ENCODE results near the gene TMEM132A. TPM values are rescaled to one million over a fixed set of nuclear protein-coding genes. Genes with fewer than 3 reads are reported as not detected.

The TMEM132A gene
- total and polyA plus RNA-seq, 10 donors: 5.6 to 15.6 (median 10.5) TPM

GRCh38 chr11:60939301-60939700, 15.0 kb downstream of the TMEM132A start:
- Histone ChIP-seq H3K4me3 (no peak overlapping the region), H3K4me1 (peaks cover 0 to 53% (median 26%) of the 10 kb centered on the region in 6 donors), H3K9me3 (no peaks in the 10 kb centered on the region), H3K27me3 (replicated peaks in 1 of 7) (no peaks in the 10 kb centered on the region), H3K27ac (no peak overlapping the region), H3K36me3 (peaks cover 3 to 86% (median 62%) of the 10 kb centered on the region in 6 donors)
- intact Hi-C loops (cut with DNase I; ENCODE audit: low total_unique reads): no loop called here
- no peak for DNase-seq
- no peak for TF ChIP-seq POLR2A (IDR thresholded peaks at IDR 0.05)
- no peak for TF ChIP-seq CTCF (IDR thresholded peaks at IDR 0.05 in 8 of 11, conservative IDR thresholded peaks at IDR 0.05 in 3 of 11)
- peak in 1 of 3 donors; percentile 16 for TF ChIP-seq POLR2AphosphoS5 (IDR thresholded peaks at IDR 0.05)
- 90 to 100% (median 96%) methylated on average over 6 to 7 of the region's 7 CpGs for WGBS, 5 donors

- Histone ChIP-seq H3K27ac (no peak overlapping the region), H3K9me3 (no peaks in the 10 kb centered on the region), H3K36me3 (peaks cover 3 to 92% (median 62%) of the 10 kb centered on the region in 6 donors), H3K4me3 (no peak overlapping the region), H3K27me3 (replicated peaks in 1 of 7) (no peaks in the 10 kb centered on the region), H3K4me1 (peaks cover 0 to 53% (median 24%) of the 10 kb centered on the region in 6 donors)
- no peak for DNase-seq
- 64 to 83% (median 72%) methylated on average over 2 of the region's 2 CpGs for WGBS, 5 donors
- intact Hi-C loops (cut with DNase I; ENCODE audit: low total_unique reads): no loop called here
- TF ChIP-seq POLR2AphosphoS5 (IDR thresholded peaks at IDR 0.05) (no peak), CTCF (IDR thresholded peaks at IDR 0.05 in 8 of 11, conservative IDR thresholded peaks at IDR 0.05 in 3 of 11) (no peak), POLR2A (IDR thresholded peaks at IDR 0.05) (no peak)
Observed at GRCh38 chr11:60939855-60940254, 15.6 kb downstream of the TMEM132A start.

GRCh38 chr11:60941371-60942119, 17.3 kb downstream of the TMEM132A start:
- 66 to 77% (median 69%) methylated on average over 6 of the region's 6 CpGs for WGBS, 5 donors
- Histone ChIP-seq H3K36me3 (peaks cover 3 to 100% (median 66%) of the 10 kb centered on the region in 6 donors), H3K4me3 (peak overlapping the region in 1 of 8 donors; percentile 2), H3K27ac (peak overlapping the region in 3 of 8 donors; percentile 45 to 69 (median 53)), H3K4me1 (peaks cover 0 to 68% (median 31%) of the 10 kb centered on the region in 6 donors), H3K9me3 (no peaks in the 10 kb centered on the region), H3K27me3 (replicated peaks in 1 of 7) (no peaks in the 10 kb centered on the region)
- intact Hi-C loops (cut with DNase I; ENCODE audit: low total_unique reads): no loop called here
- no peak for DNase-seq
- TF ChIP-seq POLR2A (IDR thresholded peaks at IDR 0.05): no peak
- TF ChIP-seq CTCF (IDR thresholded peaks at IDR 0.05 in 8 of 11, conservative IDR thresholded peaks at IDR 0.05 in 3 of 11): no peak
- TF ChIP-seq POLR2AphosphoS5 (IDR thresholded peaks at IDR 0.05): peak in 1 of 3 donors; percentile 6

- no peaks in the 10 kb centered on the region for H3K9me3 ChIP-seq
- H3K4me1 ChIP-seq: peaks cover 0 to 69% (median 30%) of the 10 kb centered on the region in 6 donors
- no peak for DNase-seq
- intact Hi-C loops (cut with DNase I; ENCODE audit: low total_unique reads): no loop called here
- peaks cover 3 to 100% (median 68%) of the 10 kb centered on the region in 6 donors for H3K36me3 ChIP-seq
- no peaks in the 10 kb centered on the region for H3K27me3 ChIP-seq (replicated peaks in 1 of 7)
- no peak for TF ChIP-seq POLR2AphosphoS5 (IDR thresholded peaks at IDR 0.05)
- peak overlapping the region in 1 of 8 donors; percentile 2 for H3K4me3 ChIP-seq
- H3K27ac ChIP-seq: peak overlapping the region in 4 of 8 donors; percentile 35 to 69 (median 49)
- 82 to 98% (median 96%) methylated on average over 4 of the region's 4 CpGs for whole genome bisulfite sequencing, 5 donors
Observed at GRCh38 chr11:60942219-60942618, 18.0 kb downstream of the TMEM132A start.

Measured in spleen (tissue), 11 donors.